C4-2B (cell line): Measurements from ENCODE around the gene NECAB3.

Source experiments
- H3K27ac ChIP-seq: fragments of 450-650 bp; 2 replicates; pipeline ENCODE4 v1.5.1; 2017
- ZFX ChIP-seq: fragments of 450-650 bp; IDR thresholded peaks from 2 replicates; pipeline ENCODE4 v1.6.1; 2017
- TF ChIP-seq, protein P1 (sequence below): fragments of 450-650 bp; conservative IDR thresholded peaks from 2 replicates; pipeline ENCODE4 v1.5.1; 2017; ENCODE audit warnings: mild to moderate bottlenecking

Gene NECAB3

DNA sequence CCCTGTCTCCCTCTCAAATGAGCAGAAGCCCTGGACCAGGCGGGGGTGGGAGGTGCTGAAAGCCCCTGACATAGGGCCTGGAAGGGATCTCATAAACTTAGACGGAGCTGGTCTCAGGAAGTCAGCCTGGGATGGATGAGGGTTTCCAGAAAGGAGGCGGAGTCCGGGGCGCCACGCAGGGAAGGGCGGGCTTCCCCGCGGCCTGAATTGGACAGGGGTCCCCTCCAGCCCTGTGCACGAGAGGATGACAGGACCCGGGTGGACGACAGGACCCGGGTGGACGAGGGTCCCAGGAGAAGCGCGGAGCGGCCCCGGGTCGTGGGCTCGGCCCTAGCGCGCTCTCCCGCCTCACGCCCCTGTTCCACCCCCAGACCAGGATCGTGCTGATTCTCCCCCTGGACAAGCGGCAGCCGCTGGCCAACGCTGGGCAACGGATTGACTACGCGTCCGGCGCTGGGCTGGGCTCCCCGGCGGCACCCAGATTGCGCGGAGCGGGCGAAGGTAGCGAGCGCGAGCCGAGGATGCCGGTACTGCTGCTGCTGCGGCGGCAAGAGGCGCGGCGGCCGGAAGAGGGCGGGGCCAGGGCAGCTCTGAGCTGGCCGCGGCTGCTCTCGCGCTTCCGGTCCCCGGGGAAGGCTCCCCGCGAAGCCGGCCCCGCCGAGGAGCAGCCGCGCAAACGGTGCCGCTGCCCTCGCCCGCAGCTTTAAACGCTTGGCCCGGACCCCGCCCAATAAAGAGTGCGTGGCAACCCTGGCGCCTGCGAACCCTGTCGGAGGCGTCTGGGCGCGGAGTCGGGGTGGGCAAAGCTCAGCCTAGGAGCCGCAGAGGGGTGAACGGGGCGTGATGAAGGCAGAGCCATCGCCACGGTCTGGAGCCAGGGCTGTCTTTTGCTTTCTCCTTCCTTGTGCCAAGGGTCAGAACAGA is 10.8 kb downstream of the NECAB3 start:
- peak overlapping the region; percentile 97 for H3K27ac ChIP-seq
- TF ChIP-seq ZFX, result no peak; the same call in 1 of the 2 replicates
- TF ChIP-seq, protein P1, sequence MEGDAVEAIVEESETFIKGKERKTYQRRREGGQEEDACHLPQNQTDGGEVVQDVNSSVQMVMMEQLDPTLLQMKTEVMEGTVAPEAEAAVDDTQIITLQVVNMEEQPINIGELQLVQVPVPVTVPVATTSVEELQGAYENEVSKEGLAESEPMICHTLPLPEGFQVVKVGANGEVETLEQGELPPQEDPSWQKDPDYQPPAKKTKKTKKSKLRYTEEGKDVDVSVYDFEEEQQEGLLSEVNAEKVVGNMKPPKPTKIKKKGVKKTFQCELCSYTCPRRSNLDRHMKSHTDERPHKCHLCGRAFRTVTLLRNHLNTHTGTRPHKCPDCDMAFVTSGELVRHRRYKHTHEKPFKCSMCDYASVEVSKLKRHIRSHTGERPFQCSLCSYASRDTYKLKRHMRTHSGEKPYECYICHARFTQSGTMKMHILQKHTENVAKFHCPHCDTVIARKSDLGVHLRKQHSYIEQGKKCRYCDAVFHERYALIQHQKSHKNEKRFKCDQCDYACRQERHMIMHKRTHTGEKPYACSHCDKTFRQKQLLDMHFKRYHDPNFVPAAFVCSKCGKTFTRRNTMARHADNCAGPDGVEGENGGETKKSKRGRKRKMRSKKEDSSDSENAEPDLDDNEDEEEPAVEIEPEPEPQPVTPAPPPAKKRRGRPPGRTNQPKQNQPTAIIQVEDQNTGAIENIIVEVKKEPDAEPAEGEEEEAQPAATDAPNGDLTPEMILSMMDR, result no peak

DNA sequence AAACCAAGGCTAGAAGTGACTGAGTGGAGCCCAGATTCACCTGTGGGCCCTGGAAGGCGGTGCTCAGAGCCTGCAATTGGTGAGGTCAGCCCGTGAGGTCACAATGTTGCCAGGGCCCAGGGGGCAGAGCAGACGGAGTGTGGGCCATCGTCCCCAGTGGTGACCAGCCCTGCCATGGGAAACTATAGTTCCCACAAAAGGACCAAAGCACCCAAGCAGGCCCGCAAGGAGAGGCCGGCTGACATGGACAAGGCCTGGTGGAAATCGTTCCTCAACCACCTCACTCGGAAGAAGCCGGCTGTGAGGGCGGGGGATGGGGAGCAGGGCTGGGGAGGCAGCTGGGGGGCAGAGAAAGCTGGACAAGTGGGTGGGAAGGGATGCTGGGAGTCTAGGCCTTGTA is 12.1 kb downstream of the NECAB3 start, which contains the start of gene C20orf144:
TSS of gene C20orf144 (plus strand) at position 156 of the 400 bp plus-strand sequence. CDS start at position 175, 19 bp downstream.
- TF ChIP-seq, protein P1, result no peak
- no peak for TF ChIP-seq ZFX
- H3K27ac ChIP-seq, result peak within 1 kb of the TSS; percentile 97

DNA sequence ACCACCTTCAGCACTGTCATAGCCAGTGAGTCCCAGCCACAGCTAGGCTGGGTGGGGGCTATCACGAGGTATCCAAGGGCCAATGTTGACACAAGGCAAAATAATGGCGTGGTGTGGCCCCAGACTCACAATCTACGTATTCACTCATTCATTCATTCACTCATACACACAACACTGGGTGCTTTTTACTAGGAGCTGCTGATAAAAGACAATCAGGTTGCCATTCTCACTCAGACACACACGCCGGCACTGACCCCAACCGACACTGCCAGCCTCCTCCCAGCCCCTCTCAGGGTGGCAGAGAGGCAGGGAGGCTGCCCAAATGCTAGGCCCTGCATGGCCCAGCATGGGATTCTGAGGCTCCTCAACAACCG is 13.6 kb downstream of the NECAB3 start:
- H3K27ac ChIP-seq, result no peak overlapping the region
- TF ChIP-seq, protein P1, result no peak
- TF ChIP-seq ZFX, result no peak

DNA sequence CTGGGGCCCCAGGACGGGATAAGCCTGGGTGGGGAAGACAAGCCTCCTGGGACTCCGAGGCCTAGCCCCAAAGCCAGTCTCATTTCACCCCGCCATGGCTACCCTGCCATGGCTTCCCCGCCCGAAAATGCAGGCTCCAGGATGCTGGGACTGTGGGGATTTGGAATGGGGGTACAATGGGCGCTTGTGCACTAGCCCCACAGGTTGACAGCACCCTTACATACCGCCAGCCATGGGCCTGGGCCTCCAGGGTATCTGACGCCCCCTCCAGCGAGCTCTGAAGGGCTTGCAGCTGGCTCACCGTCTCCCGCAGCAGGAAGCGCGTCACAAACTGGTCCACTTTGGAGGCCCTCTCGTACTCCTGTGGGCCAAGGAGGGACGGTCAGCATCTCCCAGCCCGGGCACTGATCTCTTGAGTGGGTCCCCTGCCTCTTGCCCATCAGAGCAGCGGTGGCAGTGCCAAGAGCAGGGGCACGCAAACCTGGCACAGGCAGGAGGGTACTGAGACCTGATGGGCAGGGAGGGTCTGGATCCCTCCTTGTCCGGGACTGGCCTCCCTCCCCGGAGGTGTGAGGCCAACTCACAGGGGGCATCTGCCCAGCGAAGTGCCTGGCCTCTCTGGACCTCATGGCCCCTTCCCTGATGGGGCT is 14.1 kb downstream of the NECAB3 start:
- no peak for TF ChIP-seq ZFX
- TF ChIP-seq, protein P1, result no peak
- no peak overlapping the region for H3K27ac ChIP-seq

DNA sequence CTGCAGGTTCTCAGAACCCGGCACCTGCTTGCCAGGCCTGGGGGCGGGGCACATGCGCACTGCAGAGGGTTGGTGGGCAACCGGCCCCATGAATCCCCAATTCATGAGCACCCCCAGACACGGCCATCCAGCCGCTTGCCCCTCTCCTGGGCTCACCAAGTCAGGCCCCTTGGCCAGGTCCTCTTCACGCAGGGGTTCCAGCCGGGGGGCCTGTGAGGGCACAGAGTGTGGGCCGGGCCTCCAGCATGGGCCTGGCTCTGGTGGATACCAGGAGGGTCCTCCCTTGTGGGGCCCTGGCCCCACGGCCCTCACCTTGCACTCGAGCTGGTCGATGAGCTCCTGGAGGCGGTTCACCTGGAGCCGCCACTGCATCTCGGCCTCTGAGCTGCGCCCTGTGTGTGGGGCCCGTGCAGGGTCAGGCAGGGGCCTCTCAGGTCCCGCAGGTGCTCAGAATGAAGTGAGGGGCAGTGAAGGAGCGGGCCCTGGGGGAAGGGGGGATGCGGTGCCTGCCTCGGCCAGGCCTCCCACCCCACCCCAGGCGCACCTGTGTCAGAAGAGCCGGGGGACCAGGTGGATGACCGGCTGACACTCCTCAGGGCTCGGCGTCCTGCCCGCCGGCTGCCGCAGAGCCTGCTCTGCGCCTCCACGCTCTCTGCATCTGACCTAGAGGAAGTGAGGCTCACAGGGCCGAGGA is 14.7 kb downstream of the NECAB3 start:
- no peak for TF ChIP-seq ZFX
- TF ChIP-seq, protein P1, result no peak
- H3K27ac ChIP-seq, result no peak overlapping the region

DNA sequence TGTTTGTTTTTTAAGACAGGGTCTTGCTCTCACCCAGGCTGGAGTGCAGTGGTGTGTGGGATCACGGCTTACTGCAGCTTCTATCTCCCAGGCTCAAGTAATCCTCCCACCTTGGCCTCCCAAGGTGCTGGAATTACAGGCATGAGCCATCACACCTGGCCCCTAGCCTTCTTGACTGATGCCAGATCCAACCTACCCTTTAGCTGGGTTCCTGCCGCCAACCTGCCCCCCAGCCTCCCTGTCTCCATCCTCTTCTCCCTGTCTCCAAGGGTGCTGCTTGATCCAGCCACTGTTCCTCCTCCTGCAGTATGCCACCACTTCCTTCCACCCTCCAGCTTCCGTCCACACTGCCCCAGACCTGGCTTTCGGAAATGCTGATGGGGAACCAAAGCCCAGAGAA is 15.3 kb downstream of the NECAB3 start:
- H3K27ac ChIP-seq, result no peak overlapping the region
- TF ChIP-seq, protein P1, result no peak
- TF ChIP-seq ZFX, result no peak
